IPS-18c (cell line): ENCODE data around the gene ZNF445.
"Not testable (repeated sequence)": the region's sequence is repeated elsewhere in the genome, so short reads cannot be mapped to it uniquely, and the experiment has no call there.

Experiments
- H3K4me3 ChIP-seq: 2 replicates; pipeline ENCODE4 v1.7.0; 2013; ENCODE audit warnings: low read depth, mild to moderate bottlenecking, low read length, moderate library complexity; ENCODE audit not compliant: insufficient read depth
- H3K9me3 ChIP-seq: one replicate; pipeline ENCODE4 v1.6.1; 2013; ENCODE audit warnings: mild to moderate bottlenecking, low read length, moderate library complexity; ENCODE audit not compliant: control insufficient read depth, insufficient read depth

The ZNF445 gene

DNA sequence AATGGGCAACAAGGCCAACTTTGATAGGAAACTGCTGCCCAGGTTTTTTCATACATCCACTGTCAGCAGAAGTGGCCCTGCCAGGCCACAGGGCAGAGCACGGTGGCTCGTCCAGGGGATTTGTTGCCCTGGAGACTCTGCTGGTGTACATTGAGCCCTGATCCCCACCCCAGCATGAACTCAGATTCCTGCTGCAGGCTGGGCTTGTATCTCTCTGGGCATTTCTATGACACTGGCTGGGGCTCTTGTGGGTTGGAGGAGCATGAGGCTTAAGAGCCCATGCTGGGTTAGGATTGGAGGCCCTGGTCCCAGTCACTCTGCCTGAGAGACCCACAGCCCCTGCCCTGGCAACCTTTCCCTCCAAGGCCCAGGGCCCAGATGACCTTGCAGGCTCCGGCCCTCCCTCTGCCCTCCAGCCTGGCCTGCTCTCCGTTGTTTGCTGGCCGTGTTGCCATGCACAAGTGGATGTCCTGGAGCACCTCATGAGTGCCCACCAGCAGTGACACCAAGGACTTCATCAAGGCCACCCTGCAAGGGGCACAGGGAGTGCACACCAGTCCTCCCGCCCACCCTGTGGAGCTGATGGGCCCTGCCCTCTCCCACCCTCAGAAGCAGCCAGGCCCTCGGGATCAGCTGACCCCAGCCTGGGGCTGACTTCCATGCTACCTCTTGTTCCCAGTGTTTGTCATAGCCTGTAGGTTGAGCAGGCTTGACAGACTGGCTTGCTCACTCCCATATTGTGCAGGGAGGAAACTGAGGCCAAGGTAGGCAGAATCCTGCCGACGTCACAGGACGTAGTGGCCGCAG, 58.2 kb downstream of the ZNF445 start:
- Histone ChIP-seq H3K9me3 (no peaks in the 10 kb centered on the region), H3K4me3 (no peak overlapping the region)

DNA sequence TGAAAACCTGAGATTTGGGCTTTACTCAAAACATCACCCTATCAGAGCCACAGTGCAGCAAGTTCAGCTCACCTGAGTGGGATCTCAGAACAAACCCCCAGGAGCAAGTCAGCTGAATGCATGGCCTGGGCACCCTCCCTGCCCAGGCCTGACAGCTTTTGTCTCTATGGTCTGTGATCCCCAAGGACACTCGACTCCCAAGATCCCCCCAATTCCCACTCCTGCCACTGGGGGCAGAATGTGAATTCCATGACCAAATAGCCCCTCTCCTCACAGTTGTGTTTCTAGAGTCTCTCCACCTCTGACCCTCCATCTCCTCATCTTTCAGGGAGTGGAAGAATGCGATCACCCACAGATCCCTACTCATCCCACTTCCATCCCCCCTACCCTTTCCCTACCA, 58.9 kb downstream of the ZNF445 start:
- H3K4me3 ChIP-seq, result no peak overlapping the region
- no peaks in the 10 kb centered on the region for H3K9me3 ChIP-seq

DNA sequence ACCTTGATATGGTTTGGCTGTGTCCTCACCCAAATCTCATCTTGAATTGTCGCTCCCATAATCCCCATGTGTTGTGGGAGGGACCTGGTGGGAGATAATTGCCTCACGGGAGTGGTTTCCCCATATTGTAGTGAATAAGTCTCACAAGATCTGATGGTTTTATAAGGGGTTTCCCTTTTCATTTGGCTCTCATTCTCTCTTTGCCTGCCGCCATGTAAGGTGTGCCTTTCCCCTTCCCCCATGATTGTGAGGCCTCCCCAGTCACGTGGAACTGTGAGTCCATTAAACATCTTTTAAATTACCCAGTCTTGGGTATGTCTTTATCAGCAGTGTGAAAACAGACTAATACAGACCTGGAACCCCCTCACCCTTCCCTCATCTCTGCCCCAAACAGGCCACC, 59.4 kb downstream of the ZNF445 start:
- not testable (repeated sequence) for H3K9me3 ChIP-seq, H3K4me3 ChIP-seq

DNA sequence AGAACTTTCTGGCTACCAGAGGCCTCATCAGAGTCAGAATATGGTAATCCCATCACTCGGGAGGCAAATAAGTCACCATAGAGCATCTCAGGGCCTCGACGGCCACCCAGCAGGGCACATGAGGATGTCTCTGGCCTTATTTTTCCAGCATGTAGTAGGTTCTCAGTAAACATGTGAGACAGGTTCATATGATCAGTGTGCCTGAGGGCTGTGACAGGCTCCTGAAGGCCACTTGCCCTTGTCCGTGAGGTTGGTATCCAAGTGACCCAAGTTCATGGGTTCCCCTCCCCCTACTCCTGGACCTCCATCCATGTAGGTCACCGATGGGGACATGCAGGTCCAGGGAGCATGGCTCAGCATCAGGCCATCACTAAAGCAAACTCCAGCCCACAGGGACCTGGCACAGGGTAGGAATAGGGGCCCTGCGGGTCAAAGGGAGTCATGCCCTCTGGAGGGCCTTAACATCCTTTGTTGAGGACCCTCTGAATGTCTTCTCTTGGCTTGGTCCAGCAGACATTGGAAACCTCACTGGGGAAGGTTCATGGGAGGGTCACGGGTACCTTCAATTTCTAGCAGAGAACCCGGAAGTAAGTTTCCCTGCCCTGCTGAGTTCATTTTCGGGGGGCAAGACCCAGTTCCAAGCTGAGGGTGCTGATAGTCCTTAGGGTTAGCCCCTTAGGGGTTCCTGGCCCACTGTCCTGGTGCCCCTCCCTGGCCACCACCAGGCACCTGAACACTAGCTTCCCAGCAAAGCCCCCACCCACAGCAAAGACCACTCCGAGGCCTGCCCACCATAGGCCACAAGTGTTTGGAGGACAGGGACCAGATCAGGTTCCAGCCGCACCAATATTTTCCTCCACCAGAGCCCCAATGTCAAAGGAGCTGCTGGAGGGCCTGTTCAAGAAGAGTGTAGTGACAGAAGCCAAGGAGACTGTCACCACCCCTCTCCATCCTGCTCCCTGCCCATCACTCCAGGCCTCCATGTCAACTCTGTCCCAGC, 61.1 kb downstream of the ZNF445 start:
- no peak overlapping the region for H3K4me3 ChIP-seq

DNA sequence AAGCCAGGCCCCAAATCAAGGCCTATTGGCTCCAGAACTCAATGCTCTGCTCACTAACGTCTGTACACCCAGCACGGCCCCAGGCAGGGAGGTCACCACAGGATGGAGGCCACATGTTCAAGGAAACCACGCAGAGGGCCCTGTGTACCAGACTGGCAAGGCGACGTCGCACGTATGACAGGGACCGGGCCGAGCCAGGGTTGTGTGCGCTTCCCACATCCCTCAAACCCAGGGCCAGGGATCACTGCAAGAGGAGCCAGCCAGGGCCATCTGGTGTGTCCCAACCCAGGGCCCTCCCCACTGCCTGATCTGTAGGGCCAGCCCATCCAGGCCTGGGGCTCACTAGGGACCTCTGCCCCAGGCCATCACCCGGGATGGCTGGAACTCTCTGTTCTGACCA, 62.0 kb downstream of the ZNF445 start:
- H3K4me3 ChIP-seq, result no peak overlapping the region
- H3K9me3 ChIP-seq, result no peaks in the 10 kb centered on the region

More for the DNA sequence above, 61.1 kb downstream of the ZNF445 start:
- no peaks in the 10 kb centered on the region for H3K9me3 ChIP-seq

DNA sequence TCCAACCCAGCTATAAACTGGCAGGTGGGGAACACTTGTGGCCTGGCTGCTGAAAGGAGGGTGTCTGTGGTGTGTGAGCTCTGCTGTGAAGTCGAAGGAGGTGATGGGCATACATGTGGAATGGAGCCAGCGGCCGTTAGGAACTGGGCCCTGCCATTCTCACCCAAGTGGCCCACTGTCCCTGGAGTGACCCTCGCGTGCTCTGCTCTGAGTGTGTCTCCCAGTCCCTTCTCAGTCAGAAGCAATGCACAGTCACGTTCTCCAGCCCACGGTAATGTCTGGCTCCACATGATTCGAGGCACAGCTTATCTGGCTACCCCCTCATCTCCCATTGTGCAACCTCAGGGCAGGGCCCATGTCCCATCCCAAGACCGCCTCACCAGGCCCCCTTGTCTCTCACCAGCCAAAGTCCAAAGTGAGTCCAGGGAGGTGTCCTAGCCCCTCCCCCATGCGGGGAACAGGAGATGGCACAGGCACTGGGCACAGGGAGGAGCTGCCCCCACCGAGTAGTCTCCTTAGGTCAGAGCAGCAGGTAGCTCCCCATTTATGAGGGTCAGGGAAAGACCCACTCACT, 62.9 kb downstream of the ZNF445 start:
- no peaks in the 10 kb centered on the region for H3K9me3 ChIP-seq
- H3K4me3 ChIP-seq, result no peak overlapping the region

DNA sequence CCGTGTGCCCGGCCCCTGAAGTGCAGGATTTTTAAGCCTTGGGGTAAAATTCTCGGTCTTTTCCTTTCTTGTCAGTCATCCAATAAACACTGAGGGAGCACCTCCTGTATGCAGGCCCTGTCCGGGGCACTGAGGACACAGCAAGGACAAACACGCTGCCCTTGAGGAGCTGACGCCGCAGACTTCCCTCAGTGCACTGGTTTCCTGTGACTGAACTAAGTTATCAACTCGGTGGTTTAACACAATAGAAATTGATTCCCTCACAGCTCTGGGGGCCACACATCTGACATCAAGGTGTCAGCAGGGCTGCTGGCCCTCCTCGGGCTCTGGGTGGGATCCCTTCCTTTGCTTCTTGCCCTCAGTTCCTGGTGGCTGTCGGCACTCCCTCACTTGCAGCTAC, 65.1 kb downstream of the ZNF445 start:
- Histone ChIP-seq H3K4me3 (no peak overlapping the region), H3K9me3 (no peaks in the 10 kb centered on the region)

DNA sequence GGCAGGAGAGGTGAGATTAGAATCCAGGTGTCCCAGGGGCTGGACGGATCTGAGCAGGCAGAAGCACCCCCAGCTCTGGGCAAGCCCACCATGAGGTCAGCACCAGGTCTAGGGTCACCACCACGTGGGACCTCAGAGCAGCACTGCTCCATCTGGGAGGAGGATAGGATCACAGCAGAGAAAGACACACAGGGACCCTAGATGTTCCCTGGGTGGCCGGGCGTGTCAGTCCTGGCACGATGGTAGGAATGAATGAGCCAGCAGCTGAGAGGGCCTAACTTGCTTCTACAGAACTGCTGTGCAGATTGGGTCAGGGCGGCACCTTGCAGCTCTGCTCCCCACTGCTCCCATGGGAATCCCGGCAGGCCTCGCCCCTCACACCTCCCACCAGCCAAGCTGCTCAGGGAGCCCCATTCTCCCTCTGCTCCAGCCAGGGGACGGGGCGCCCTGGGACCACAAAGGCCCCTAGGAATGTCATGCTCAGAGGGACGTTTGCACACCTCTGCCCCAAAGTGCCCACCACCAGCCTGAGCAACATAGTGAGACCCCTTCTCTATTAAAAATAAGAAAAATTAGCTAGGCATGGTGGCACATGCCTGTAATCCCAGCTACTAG, 66.3 kb downstream of the ZNF445 start:
- Histone ChIP-seq H3K4me3 (no peak overlapping the region), H3K9me3 (no peaks in the 10 kb centered on the region)

DNA sequence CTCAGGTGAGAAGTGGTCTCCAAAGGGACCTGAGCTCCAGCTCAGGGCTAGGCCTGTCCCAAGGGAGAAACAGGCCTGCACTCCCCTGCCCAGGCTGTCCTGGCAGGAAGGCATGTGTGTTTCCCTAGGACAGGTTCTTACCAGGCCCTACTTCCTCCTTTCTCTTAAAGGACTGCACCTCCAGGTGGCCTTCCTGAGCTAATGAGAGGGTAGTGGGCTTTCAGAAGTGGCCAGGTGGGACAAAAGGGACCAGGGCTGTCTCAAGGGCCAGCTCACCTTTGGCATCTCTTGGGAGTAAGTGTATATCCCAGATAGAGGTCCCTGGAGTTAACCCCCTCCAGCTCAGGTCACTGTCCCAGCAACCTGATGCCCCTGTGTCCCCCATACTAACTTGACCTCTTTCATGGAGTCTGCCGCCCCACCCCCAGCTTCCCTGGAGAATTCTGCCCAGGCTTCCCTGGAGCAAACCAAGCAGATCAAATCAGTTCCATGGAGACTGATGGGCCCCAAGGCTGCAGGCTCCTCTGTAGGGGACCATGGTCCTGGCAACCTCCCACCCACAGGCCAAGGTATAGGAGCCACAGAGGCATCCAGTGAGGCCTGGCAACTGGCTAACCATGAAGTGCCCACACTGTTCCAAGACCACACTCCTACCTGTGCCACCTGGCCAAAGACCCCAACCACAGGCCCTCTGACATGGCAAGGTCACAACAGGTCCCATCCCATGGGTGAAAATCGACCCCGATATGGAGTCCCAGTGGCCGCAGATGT, 67.6 kb downstream of the ZNF445 start:
- Histone ChIP-seq H3K9me3 (no peaks in the 10 kb centered on the region), H3K4me3 (no peak overlapping the region)

DNA sequence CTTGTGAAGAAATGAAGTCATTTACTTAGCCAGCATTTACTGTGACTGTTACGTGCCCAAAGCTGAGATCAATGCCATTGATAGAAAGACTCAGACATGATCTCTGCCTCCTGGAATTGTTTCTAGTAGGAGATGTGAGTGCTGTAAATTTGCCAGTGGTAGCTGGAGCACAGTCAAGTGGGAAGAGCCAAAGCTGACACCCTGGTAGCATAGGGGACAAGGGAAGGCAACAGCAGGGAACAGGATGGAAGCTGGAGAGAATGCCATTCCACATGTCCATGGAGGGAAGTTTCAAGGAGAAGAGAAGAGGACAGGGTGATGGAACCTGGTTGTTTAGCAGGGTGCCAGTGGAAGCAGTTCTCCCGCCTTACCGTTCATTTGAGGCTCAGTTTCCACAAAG, 74.9 kb downstream of the ZNF445 start:
- no peak overlapping the region for H3K4me3 ChIP-seq
- no peaks in the 10 kb centered on the region for H3K9me3 ChIP-seq

DNA sequence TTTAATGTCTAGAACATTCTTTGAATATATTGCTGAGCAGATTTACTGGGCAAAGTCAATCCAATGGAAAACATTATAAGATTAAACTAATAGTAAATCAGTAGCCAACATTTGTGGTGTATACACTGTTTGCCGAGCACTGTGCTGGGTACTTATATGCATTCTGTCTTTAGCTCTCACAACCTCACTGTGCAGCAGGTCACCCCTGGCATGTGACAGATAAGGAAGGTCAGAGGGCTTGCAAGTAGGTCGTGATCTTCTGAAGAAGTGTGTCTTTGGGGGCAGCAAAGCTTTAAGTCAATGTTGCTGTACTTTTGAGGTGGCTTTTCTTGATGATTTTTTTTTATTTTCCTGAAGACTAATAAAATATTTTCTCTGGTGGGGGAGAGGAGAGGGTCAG, 76.7 kb downstream of the ZNF445 start:
- Histone ChIP-seq H3K9me3 (no peaks in the 10 kb centered on the region), H3K4me3 (no peak overlapping the region)

DNA sequence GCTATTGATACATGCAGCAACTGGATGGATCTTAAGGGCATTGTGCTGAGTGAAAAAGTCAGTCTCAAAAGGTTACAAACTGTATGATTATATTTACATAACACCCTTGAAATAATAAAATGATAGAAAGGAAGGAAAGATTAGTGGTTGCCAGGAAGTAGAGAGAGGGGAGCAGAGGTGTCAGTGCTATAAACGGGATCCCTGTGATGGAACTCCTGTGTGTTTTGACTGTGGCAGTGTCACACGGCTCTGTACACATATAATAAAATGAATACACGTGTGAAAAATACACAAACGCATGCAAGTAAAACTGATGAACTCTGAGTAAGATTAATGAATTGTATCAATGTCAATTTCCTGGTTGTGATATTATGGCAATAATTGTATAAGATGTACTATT, 78.6 kb downstream of the ZNF445 start:
- Histone ChIP-seq H3K9me3 (no peaks in the 10 kb centered on the region), H3K4me3 (no peak overlapping the region)

DNA sequence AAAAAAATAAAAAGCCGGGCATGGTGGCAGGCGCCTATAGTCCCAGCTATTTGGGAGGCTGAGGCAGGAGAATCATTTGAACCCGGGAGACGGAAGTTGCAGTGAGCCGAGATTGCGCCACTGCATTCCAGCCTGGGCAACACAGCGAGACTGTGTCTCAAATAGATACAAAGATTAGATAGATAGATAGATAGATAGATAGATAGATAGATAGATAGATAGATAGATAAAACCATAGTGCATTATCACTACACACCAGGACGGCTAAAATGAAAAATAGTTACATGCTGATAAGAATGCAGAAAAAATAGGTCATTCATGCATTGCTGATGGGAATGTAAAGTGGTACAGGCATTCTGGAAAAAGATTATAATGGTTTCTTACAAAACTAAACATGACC, 79.2 kb downstream of the ZNF445 start:
- not testable (repeated sequence) for H3K4me3 ChIP-seq, H3K9me3 ChIP-seq

DNA sequence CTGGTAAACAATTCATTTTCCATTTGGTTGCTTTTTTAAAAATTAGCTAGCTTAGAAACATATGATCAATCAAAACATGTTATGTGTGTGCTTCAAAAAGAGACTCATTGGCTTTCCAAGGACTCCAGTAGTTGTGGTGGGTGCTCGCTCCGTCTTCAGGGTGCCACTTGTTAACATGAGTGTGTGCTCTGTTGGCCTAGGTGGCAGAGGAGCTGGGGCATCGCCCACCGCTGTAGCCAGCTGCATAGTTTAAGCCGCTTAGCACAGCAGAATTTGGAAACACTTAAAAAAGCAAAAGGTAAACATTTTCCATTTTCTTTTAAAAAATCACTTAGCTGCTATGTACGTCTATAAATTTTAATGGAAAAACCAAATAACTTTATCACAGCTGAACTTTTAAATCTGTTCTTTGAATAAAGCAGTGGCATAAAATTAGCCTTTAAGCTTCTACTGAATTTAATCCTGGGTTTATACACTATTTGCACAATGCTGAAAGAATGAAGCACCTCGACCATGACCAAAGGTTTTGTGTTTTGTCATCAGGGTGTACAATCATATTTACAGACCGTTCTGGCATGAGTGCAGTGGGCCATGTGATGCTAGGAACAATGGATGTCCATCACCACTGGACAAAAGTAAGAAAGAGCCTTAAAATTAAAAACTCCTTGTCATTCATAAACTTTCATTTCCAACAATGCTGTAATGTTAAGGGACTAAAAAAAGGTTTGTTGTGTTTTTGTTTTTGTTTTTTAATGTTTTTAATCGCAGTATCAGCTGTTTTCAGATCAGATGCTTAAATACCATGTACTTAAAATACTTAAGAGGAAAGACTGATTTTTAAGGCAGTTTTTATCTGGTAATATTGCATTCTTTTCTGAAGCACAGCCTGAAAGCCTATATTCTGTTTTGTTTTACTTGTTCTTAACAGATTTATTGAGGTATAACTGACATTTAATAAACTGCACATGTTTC, 81.0 kb downstream of the ZNF445 start:
- Histone ChIP-seq H3K9me3 (no peaks in the 10 kb centered on the region), H3K4me3 (no peak overlapping the region)

DNA sequence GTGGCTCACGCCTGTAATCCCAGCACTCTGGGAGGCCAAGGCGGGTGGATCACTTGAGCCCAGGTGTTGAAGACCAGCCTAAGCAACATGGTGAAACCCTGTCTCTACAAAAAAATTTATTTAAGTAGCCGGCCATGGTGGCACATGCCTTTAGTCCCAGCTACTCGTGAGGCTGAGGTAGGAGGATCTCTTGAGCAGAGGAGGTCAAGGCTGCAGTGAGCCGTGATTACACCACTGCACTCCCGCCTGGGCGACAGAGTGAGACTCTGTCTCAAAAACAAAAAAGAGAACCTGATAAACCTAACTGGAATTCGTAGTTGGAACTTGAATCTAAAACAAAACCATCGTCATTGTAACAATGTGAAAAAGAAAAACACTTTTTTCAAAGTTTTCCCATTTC, 81.8 kb downstream of the ZNF445 start:
- no peak overlapping the region for H3K4me3 ChIP-seq

DNA sequence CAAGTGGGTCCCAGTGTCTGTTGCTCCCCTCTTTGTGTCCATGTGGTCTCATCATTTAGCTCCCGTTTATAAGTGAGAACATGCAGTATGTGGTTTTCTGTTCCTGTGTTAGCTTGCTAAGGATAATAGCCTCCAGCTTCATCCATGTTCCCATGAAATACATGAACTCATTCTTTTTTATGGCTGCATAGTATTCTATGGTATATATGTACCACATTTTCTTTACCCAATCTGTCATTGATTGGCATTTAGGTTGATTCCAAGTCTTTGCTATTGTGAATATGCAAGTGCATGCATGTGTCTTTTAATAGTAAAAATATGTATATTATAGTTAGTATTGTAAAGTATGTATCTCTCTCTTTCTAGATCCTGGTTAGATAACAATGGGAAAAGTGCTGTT, 85.0 kb downstream of the ZNF445 start:
- H3K9me3 ChIP-seq, result no peaks in the 10 kb centered on the region
- no peak overlapping the region for H3K4me3 ChIP-seq

More for the DNA sequence above, 81.8 kb downstream of the ZNF445 start:
- no peaks in the 10 kb centered on the region for H3K9me3 ChIP-seq
